IPS-NIHi7 (cell line): ENCODE data around the gene AURKA.
"Not testable (repeated sequence)": the region's sequence is repeated elsewhere in the genome, so short reads cannot be mapped to it uniquely, and the experiment has no call there.

Source experiments
- DNase-seq: peaks from one replicate; pipeline ENCODE4 v3.0.0; 2012; ENCODE audit warnings: mixed read lengths; ENCODE audit errors: extremely low spot score

AURKA gene

GRCh38 chr20:56422076-56422823 is 30.2 kb upstream of the AURKA start:
- DNase-seq, result no peak

DNA sequence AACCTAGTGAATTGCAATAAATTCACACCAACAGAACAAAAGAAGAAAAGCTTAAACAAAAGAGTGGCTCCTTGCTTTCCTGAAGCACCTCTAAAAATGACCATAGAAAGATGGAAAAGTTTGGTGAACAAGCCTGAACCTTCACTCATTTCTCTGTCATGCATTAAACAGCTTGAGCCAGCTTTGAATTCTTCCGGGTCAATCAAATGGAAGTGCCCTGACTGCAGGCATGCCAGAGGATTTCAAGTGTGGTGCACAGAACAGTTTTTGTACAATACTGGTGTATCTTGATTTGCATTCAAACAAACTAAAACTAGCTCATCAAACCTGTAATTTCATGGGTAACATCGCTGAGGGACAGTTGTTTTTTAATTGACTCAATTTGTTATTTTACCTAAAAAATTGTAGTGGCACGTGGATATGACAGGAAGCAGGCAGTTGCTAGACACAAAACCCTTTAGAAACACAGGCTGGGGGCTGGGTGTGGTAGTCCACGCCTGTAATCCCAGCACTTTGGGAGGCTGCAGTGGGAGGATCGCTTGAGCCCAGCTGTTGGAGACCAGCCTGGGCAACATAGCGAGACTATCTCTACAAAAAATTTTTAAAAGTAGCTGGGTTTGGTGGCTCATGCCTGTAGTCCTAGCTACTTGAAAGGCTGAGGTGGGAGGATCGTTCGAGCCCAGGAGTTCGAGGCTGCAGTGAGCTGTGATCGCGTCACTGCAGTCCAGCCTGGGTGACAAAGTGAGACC is 29.1 kb upstream of the AURKA start:
- no peak for DNase-seq

DNA sequence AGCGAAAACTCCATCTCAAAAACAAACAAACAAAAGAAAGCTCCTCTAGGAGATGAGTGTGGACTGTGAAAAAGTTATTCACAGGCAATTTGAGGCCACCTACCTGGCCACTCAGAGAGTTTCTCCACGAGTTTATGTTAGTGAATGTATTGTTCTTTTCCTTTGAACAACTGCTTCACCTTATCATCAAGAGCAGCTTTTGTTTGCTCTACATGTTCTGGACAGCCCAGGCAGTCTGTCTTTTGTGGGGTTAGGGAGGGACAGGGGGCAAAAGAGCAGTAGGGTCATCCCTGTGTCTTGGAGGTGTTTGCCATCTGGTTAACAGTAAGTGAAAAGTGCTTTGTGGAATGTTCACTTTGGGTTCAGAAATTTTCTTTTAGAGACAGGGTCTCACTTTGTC is 28.0 kb upstream of the AURKA start:
- DNase-seq, result no peak

- no peak for DNase-seq
Observed at GRCh38 chr20:56418385-56418861, 26.4 kb upstream of the AURKA start.

GRCh38 chr20:56417911-56418310 is 25.9 kb upstream of the AURKA start:
- DNase-seq, result no peak

- DNase-seq, result no peak
Observed at GRCh38 chr20:56417402-56417801, 25.4 kb upstream of the AURKA start.

- DNase-seq, result no peak
Observed at GRCh38 chr20:56414842-56415765, 23.1 kb upstream of the AURKA start.

- DNase-seq, result no peak
Observed at GRCh38 chr20:56412949-56413348, 20.9 kb upstream of the AURKA start.

DNA sequence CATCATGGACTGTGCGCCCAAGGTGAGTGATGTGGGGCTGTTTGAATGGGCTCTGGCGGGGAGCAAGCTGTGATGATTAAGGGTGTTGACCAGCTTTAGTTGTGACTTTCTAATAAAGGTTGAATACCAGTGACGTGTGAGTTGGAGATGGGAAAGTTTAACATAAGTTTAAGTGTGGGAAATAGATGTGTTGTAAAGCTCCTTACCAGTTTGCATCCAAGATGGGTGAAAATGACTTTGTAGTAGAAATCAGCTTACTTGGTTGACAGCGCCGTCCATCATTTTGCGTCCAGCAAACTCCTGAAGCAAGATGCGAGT is 20.4 kb upstream of the AURKA start:
- no peak for DNase-seq

- no peak for DNase-seq
Observed at GRCh38 chr20:56411759-56412472, 19.9 kb upstream of the AURKA start, which contains the start of gene CASS4. CASS4 (plus strand) TSS chr20:56412260; CDS start chr20:56412459, 199 bp downstream.

DNA sequence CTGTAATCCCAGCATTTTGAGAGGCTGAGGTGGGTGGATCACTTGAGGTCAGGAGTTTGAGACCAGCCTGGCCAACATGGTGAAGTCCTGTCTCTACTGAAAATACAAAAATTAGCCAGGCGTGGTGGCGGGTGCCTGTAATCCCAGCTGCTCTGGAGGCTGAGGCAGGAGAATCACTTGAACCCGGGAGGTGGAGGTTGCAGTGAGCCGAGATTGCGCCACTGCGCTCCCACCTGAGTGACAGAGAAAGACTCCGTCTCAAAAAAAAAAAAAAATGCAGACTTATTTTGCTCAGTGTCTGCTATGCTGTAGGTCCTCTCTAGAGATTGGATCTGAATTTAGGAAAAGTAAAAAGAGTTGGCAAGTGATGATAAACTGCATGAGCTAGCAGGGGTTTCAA is 19.3 kb upstream of the AURKA start:
- DNase-seq, result not testable (repeated sequence)

DNA sequence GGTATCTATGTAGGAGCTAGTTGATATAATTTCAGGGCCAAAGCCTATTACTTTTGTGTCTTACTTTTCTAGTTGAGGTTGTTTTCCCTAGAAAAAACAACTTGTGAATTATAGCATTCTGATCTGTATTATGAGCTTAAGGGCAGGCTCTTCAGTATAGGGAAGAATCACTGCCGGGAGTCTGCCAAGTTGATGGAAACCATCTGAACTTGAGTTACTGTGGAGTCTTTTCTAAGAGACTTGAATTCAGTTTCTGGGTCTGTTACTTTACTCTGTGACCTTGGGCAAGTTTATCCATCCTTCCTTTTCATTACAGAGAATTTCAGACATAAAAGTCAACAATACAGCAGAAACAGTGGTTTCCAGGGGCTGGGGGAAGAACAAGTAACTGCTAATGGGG is 17.9 kb upstream of the AURKA start:
- DNase-seq, result no peak

GRCh38 chr20:56409521-56409920 is 17.5 kb upstream of the AURKA start:
- no peak for DNase-seq

GRCh38 chr20:56406910-56407309 is 14.9 kb upstream of the AURKA start:
- DNase-seq, result no peak

- DNase-seq, result not testable (repeated sequence)
Observed at GRCh38 chr20:56405356-56405755, 13.3 kb upstream of the AURKA start.

- no peak for DNase-seq
Observed at GRCh38 chr20:56403465-56403864, 11.4 kb upstream of the AURKA start.

DNA sequence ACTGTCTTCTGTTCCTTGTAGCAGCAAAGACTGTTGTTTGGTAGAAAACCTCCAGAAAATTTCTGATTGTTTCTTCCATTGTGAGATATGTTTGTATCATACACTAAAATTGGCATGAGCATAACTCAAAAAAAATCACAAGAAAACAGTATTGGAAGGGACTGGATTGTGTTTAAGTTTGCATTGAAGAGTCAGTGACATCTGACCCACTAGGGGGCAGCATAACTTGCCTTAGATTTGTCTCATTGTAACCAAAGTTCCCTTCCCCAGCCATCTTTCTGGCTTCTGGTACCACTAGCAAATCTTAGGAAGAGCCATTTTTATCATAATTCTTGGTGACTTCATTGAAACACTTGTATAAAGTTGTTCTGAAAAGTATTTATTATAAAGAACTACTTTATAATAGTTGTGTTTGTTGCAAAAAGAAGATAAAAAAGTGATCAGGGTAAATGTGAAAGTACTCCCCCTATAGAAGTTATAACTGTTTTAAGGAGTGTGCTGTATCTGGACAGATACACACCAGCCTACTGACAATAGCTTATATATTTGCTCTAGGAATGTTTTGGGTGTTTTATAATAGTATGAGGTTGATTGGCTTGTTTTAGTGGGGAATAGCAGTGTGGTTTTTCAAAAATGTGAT is 8.1 kb upstream of the AURKA start:
- peak; percentile 58 for DNase-seq

- no peak for DNase-seq
Observed at GRCh38 chr20:56395166-56395565, 3.2 kb upstream of the AURKA start.

- DNase-seq, result no peak
Observed at GRCh38 chr20:56393653-56394052, 1.6 kb upstream of the AURKA start.

DNA sequence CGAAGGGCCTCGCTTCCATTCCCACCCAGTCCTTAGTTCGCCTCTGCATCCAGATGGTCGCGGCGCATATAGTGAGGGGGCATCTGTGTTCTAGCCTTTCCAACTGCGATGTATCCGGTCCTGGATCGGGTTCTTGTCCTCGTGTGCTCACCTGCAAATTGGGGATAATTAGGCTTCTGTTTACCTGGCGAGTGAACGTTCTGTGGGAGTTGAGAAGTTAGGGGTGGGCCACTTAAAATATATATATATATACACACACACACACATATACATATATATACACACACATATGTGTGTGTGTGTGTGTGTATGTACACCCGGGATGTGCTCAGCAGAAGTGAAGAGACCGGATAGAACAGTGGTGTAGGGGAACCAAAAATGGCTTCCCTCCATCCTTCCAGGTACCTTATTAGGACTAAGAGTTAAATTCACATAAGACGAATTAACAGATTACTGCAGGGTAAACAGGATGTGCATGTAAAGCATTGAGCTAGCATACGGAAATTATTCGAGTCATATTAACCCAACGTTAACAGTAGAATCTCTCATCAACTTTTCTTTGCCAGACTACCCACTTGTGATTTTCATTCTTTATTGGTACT is 967 bp upstream of the AURKA start:
- DNase-seq, result no peak
